ENCODE results near the gene CDK9.

DNA sequence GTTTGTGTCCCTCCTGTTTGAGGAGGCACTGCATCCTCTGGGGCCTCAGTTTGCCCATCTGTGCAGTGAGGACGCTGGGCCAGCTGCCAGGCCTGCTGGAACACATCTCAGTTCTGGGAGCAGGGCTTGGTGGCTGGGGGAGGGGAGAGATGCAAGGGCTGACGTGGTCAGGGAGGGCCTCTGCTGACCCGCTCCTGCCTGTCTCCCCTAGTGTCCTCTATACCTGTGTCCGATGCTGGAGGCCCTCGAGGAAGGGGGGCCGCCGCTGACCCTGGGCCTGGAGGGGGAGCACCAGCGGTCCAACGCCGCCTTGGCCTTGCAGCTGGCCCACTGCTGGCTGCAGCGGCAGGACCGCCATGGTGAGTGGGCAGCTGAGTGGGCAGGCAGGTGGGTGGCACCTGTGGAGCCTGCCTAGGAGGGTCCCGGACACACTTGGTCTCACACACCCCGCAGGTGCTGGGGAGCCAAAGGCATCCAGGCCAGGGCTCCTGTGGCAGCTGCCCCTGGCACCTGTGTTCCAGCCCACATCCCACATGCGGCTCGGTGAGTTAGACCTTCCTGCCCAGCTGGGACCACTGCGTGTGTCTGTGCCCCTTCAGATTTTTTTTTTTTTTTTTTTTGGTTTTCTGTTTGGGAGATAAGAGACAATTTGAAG is 22.6 kb downstream of the CDK9 start:
- no peak for TF ChIP-seq YY1 (IDR thresholded peaks at IDR 0.05; ENCODE audit: insufficient read depth, insufficient read length)
- no peak for TF ChIP-seq ZNF274 (IDR thresholded peaks at IDR 0.05; ENCODE audit: low read depth, low read length)
- TF ChIP-seq SUZ12 (IDR thresholded peaks at IDR 0.05; ENCODE audit: extremely low read depth, insufficient read depth, insufficient read length) = no peak
